ENCODE measurements around the gene PTMA.

PTMA gene

DNA sequence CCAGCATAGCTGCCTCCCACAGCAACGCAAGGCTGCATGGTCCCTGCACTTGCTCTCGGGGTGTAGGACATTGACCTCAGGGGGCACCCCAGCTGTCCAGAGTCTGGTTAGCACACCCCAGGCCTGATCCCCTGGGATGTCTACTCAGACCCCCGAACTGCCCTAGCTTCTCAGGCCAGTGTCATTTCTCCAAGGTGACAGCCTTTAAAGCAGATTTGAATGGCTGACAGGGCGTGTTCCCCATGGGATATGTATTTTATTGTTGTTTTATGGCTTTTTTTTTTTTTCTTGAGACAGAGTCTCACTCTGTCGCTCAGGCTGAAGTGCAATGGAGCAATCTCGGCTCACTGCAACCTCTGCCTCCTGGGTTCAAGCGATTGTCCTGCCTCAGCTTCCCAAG, 40.8 kb upstream of the PTMA start:
- no peaks in the 10 kb centered on the region for H3K27me3 ChIP-seq (ENCODE audit: low read depth)
- DNase-seq (ENCODE audit: low spot score in 2 of 2): peak in 1 of 2 experiments; percentile 48
- H3K4me1 ChIP-seq: peaks cover 36% of the 10 kb centered on the region
- H3K9me3 ChIP-seq: no peaks in the 10 kb centered on the region
- in situ Hi-C loops (cut with MboI; ENCODE audit: low sequenced_read_pairs): loop anchor here (5.0 kb wide), 1 partner anchor 40 kb away; the partner anchor contains the start of gene PTMA
- peak overlapping the region; percentile 36 for H3K4me3 ChIP-seq
- H3K36me3 ChIP-seq (replicated peaks): no peaks in the 10 kb centered on the region

DNA sequence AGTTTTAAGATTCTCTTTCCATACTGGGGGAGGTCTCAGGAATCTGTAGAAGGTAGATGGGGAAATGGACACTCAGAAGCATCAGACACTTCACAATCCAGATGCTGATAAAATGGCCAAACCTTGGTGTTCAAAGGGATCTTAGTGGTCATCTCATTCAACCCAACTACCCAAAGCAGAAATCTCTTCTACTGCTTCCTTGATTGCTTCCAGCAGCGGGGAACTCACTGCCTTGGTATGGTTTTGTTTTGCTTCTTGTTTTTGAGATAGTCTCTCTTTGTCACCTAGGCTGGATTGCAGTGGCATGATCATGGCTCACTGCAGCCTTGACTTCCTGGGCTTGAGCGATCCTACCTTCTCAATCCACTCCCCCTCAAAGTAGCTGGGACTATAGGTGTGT, 39.3 kb upstream of the PTMA start:
- H3K4me3 ChIP-seq: no peak overlapping the region
- H3K36me3 ChIP-seq (replicated peaks): no peaks in the 10 kb centered on the region
- peaks cover 46% of the 10 kb centered on the region for H3K4me1 ChIP-seq
- no peaks in the 10 kb centered on the region for H3K27me3 ChIP-seq (ENCODE audit: low read depth)
- no peak for DNase-seq (ENCODE audit: low spot score in 2 of 2)
- H3K9me3 ChIP-seq: no peaks in the 10 kb centered on the region
- in situ Hi-C loops (cut with MboI; ENCODE audit: low sequenced_read_pairs): loop anchor here (5.0 kb wide), 1 partner anchor 38 kb away; the partner anchor contains the start of gene PTMA

DNA sequence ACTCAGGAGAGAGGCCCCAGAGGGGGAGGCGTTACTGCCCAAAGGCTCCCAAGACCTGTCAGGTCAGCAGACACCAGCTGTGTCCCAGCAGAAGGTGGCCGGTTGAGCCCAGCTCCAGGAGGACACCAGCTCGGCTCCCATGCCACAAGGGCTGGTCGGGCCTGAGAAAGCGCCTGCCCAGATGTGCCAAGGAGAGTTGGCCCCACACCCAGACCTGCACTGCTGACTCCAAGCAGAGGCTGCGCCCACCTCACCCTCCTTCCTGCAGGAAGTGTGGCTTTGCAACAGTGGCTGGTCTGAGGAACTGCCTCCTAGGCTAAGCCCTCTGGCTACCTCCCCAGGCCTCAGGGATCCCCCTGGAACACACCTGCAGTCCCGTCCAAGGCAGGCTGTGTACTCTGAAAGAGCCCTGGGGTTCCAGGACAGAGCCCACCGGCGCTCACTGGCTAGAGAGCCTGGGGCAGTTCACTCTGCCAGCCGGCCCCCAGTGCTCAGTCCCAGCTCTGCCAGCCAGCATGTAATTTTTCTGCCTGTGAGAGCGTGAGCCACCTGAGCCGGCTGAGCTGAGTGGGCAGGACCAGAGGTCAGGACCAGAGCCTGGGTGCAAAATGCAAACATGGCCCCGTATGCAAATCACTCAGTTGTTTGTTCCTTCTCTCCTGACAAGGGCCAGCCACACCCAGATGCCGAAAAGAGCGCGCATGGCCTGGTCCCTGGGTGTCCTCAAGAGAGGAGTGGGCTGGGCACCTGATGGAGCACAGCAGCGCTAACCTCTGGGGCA, 36.9 kb upstream of the PTMA start:
- no peaks in the 10 kb centered on the region for H3K9me3 ChIP-seq
- no peaks in the 10 kb centered on the region for H3K36me3 ChIP-seq (replicated peaks)
- H3K4me3 ChIP-seq: no peak overlapping the region
- no peaks in the 10 kb centered on the region for H3K27me3 ChIP-seq (ENCODE audit: low read depth)
- in situ Hi-C loops (cut with MboI; ENCODE audit: low sequenced_read_pairs): no loop called here
- DNase-seq (ENCODE audit: low spot score in 2 of 2): peak in 1 of 2 experiments; percentile 45
- H3K4me1 ChIP-seq: peaks cover 48% of the 10 kb centered on the region

DNA sequence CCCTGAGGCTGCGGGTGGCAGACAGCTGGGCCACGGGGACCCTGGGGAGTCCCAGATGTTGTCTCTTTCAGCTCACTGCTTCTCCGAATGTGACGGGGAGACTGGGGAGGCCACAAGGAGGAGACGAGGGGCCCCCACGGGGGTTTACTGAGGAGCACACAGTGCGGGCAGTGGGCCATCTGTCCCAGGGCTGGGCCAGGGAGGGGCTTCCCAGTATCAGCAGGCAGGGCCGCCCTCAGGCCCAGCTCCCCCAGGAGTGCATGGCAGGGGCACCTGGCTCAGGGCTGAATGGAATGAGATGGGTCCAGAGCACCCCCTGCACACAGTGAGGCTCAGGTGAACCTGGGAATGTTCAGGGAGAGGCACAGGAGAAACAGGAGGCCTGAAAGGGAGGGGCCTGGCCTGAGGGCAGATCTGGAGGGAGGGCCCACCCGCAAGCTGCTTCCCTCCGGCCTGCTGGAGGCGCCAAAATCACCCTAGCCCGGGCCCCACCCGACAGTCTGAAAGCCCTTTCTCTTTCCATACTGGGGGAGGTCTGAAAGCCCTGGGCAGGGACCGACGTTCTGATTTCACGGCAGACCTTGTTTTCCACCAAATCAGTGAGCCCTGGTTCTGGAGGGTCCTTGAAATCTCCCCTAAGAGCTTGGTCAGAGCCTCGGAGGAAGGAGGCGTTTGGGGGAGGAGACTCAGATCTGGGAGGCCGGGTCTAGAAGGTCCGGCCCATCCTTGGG, 35.5 kb upstream of the PTMA start:
- H3K9me3 ChIP-seq: no peaks in the 10 kb centered on the region
- H3K4me1 ChIP-seq: peaks cover 35% of the 10 kb centered on the region
- peak overlapping the region; percentile 12 for H3K4me3 ChIP-seq
- H3K36me3 ChIP-seq (replicated peaks): no peaks in the 10 kb centered on the region
- no peaks in the 10 kb centered on the region for H3K27me3 ChIP-seq (ENCODE audit: low read depth)
- peak; percentile 69 to 89 for DNase-seq (ENCODE audit: low spot score in 2 of 2)
- in situ Hi-C loops (cut with MboI; ENCODE audit: low sequenced_read_pairs): no loop called here

DNA sequence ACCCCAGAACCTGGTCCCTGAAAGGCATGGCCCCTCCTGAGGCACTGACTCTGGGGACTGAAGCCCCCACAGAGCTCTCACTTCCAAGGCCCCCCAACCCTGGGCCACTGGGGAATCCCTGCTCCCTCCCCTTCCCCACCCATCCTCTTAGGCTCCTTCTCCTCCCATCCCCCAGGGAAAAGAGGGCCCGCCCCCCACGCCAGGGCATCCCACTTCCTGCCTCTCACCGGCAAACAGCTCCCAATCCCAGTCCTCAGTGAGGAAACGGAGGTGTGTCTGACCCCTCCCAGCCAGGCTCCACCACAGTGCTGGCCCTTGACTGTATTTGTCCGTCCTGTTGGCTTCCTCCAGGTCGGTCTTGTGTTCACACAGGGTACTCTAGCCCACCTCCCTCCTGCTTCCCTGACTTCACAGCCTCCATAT, 35.0 kb upstream of the PTMA start:
- in situ Hi-C loops (cut with MboI; ENCODE audit: low sequenced_read_pairs): no loop called here
- DNase-seq (ENCODE audit: low spot score in 2 of 2): peak; percentile 80 to 94
- Histone ChIP-seq H3K27me3 (ENCODE audit: low read depth) (no peaks in the 10 kb centered on the region), H3K4me3 (peak overlapping the region; percentile 12), H3K4me1 (peaks cover 35% of the 10 kb centered on the region), H3K36me3 (replicated peaks) (no peaks in the 10 kb centered on the region), H3K9me3 (no peaks in the 10 kb centered on the region)

DNA sequence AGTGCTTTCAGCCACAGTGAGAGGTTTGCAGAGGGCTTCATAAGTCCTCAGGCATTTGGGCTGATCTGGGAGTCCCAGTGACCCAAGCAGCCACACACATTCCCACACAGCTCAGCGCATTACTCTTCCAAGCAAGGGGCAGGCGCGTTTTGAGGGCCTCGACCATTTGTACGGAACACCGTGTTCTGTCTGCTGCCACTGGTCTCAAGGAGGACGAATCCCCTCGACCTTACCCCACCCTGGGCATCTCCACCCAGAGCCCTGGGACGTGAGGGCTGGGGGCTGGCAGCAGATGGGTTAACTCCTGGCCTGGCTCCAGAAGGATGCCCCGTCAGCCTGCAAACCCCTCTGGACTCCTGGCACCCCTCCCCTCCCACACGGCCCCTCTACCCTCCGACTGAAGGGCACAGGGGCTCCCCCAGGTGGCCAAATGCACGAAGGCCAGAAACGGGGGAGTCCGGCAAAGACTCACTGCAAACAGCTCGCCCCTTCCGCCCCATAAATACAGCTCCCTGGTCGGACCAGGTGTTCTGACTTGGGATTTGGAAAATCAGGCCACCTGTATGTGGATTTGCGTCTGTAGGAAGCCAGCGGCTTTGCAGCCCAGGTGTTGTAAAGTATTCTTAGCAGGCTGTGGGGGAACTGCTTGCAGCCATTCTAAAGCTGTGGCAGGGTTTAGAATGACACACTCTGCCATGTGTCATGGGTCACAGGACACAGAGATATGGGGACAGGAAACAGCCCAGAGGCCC, 33.6 kb upstream of the PTMA start:
- H3K36me3 ChIP-seq (replicated peaks): no peaks in the 10 kb centered on the region
- peak; percentile 56 to 88 for DNase-seq (ENCODE audit: low spot score in 2 of 2)
- in situ Hi-C loops (cut with MboI; ENCODE audit: low sequenced_read_pairs): no loop called here
- H3K4me1 ChIP-seq: peaks cover 35% of the 10 kb centered on the region
- no peak overlapping the region for H3K4me3 ChIP-seq
- H3K9me3 ChIP-seq: no peaks in the 10 kb centered on the region
- H3K27me3 ChIP-seq (ENCODE audit: low read depth): no peaks in the 10 kb centered on the region

DNA sequence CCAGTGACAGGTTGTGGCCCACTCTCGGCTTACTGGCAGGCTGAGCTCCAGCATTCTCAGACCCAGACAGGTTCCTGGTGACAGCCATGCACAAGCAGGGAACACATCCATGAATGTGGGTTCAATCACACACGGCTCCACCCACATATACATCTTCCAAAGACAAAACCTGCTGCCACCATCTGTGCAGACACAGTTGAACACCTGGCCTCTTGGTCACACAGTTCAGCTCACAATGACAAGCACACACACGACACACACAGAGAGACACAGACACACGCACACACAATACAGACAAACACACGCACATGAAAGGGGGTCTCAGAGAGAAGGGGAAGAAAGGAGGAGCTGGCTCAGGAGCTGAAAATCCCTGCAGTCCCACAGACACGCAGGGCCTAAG, 32.1 kb upstream of the PTMA start:
- no peak for DNase-seq (ENCODE audit: low spot score in 2 of 2)
- in situ Hi-C loops (cut with MboI; ENCODE audit: low sequenced_read_pairs): no loop called here
- no peak overlapping the region for H3K4me3 ChIP-seq

DNA sequence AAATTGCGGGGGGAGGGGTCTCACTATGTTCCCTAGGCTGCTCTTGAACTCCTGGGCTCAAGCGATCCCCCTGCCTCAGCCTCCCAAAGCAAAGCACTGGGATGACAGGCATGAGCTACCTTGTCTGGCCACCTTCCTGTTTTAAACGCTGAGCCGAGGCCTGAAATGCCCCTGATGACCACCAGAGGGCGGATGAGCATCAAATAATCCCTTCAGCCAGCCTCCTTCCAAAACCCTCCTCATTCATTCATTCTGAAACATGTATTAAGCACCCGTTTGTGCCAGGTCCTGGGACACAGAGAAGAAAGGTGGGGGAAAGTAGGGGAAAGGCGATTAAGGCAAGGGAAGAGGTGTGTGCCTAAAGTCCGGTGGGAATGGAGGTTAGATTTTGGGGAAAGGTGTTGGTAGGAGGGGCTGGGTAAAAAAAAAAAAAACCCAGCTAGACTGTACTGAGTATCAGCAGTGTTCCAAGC, 30.7 kb upstream of the PTMA start:
- Histone ChIP-seq H3K4me1 (peaks cover 19% of the 10 kb centered on the region), H3K4me3 (no peak overlapping the region), H3K36me3 (replicated peaks) (no peaks in the 10 kb centered on the region), H3K27me3 (ENCODE audit: low read depth) (no peaks in the 10 kb centered on the region), H3K9me3 (no peaks in the 10 kb centered on the region)
- in situ Hi-C loops (cut with MboI; ENCODE audit: low sequenced_read_pairs): no loop called here
- DNase-seq (ENCODE audit: low spot score in 2 of 2): peak; percentile 83 to 87

More for the DNA sequence above, 32.1 kb upstream of the PTMA start:
- H3K9me3 ChIP-seq: no peaks in the 10 kb centered on the region
- no peaks in the 10 kb centered on the region for H3K27me3 ChIP-seq (ENCODE audit: low read depth)
- peaks cover 33% of the 10 kb centered on the region for H3K4me1 ChIP-seq
- H3K36me3 ChIP-seq (replicated peaks): no peaks in the 10 kb centered on the region

DNA sequence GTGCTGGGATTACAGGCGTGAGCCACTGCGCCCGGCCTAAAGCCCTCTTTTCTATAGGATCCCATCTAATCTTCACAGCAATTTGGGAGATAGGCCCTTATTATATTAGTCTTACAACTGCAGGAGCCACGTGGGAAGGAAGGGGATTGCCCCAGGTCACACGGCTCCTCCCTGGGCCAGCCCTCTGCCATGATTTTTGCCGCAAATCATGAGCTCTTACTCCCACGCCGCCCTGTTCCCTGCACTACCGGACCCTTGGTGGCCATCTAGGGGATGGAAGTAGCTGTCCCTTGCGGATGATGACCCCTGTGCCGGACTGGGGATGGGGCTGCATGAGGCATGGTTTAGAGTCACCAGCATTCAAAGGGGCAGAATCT, 28.4 kb upstream of the PTMA start:
- no peak for DNase-seq (ENCODE audit: low spot score in 2 of 2)
- Histone ChIP-seq H3K9me3 (no peaks in the 10 kb centered on the region), H3K36me3 (replicated peaks) (no peaks in the 10 kb centered on the region), H3K4me3 (no peak overlapping the region), H3K4me1 (peaks cover 3% of the 10 kb centered on the region; the same call in 1 of the 2 replicates), H3K27me3 (ENCODE audit: low read depth) (no peaks in the 10 kb centered on the region)
- in situ Hi-C loops (cut with MboI; ENCODE audit: low sequenced_read_pairs): no loop called here

DNA sequence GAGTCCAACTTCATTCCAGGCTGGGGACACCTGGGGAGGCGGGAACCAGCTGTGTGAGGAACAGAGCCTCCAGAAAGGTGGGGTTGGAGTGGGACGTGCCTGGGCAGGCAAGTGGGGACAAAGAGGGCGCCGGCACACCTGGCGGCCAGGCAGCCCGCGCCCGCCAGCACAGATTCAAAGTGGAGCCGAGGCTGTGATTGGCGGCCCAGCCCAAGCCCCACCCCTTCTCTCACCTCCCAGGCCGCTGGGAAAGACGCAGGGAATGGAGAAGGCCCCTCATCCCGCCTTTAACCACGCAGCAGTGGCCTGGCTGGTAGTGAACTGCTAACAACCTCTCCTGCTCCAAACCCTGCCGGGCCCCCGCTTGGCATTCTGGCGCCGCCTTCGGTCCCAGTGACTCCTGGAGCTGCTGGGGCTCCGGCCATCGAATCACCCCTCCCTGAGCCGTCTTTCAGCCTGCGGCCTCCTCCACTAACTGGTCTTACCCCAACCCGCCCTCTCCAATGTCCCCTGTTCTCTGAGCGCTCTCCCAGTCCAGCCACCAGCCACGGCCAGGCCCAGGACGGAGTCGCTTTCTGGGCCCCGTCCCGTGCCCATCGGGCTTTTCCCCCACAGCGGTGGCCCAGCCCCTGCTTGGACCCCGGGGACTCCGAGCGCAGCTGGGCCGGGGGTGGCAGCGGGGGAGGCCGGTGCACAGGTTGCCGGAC, 27.9 kb upstream of the PTMA start:
- Histone ChIP-seq H3K4me1 (peaks cover 1% of the 10 kb centered on the region; the same call in 1 of the 2 replicates), H3K27me3 (ENCODE audit: low read depth) (no peaks in the 10 kb centered on the region), H3K9me3 (no peaks in the 10 kb centered on the region), H3K4me3 (no peak overlapping the region), H3K36me3 (replicated peaks) (no peaks in the 10 kb centered on the region)
- no peak for DNase-seq (ENCODE audit: low spot score in 2 of 2)
- in situ Hi-C loops (cut with MboI; ENCODE audit: low sequenced_read_pairs): no loop called here

DNA sequence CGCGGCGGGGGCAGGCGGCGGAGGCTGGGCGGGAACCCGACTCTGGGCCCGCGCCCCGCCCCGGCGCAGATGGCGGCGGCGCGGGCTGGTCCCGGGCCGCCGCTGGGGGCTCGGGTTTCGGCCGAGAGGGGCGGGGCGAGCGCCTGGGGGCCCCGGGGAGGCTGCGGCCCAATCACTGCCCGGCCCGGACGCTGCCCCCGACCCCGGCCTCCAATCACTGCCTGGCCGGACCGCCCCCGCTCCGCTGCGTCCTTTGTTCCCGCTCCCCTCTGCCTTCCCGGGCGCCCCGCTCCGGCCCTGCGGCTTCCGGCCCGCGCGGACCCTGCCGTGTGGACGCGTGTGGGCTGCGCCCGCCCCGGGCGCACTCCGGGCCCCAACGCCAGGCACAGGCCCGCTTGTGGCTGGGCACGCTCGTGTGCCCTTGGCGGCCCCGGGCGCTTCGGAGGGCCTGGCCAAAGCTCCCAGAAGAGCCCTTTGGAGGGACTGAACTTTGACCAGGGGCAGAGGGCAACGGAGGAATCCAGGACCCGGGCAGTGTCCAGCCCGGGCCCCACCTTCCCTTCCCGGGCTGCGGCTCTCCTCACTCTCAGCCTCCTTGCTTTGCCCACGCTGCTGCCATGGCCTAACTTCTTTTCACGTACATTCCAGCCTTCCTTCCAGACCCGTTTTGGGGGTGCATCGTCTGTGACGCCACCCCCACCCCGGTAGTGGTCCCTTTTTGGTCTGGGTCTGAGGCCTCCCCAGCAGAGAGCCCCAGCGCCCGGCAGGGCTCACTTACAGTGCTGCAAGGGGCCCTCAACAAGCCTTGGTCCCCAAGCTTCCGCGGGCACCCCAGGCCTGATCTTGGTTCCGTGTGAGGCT, 27.1 kb upstream of the PTMA start:
- peaks cover 3% of the 10 kb centered on the region; the same call in 1 of the 2 replicates for H3K4me1 ChIP-seq
- no peaks in the 10 kb centered on the region for H3K27me3 ChIP-seq (ENCODE audit: low read depth)
- no peak for DNase-seq (ENCODE audit: low spot score in 2 of 2)
- no peak overlapping the region for H3K4me3 ChIP-seq
- no peaks in the 10 kb centered on the region for H3K9me3 ChIP-seq
- no peaks in the 10 kb centered on the region for H3K36me3 ChIP-seq (replicated peaks)
- in situ Hi-C loops (cut with MboI; ENCODE audit: low sequenced_read_pairs): no loop called here

DNA sequence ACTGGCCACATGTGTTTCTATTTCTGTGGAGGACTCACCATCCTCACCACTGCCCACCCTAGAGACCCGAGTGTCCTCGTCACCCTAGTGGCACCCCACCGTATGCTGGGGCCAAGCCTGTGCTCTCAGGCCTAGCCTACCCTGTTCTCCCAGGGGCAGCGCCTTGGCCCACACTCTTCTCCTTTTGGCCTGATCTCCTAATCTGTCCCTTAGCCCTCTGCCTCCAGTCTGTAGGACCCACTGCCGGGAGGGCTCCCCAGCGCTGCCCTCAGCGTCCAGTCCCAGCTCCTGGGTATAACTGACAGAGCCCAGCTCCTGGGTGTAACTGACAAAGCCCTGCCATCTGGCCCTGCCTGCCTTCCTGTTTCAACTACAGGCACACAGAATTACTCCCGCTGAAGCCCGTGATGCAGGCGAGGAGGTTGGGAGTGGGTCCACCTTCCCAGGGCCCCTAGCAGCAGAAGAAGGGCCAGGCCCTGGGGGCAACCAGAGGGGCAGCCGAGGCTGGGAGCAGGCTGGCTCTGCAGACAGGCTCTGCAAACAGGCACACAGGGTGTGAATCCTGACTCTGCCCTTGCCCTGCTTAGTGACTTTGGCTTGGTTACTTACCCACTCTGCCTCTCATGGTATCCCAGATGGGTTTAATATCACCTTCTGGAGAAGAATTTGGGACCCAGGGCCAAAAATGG, 25.6 kb upstream of the PTMA start:
- no peak overlapping the region for H3K4me3 ChIP-seq
- in situ Hi-C loops (cut with MboI; ENCODE audit: low sequenced_read_pairs): no loop called here
- H3K9me3 ChIP-seq: no peaks in the 10 kb centered on the region
- no peaks in the 10 kb centered on the region for H3K36me3 ChIP-seq (replicated peaks)
- peaks cover 13% of the 10 kb centered on the region for H3K4me1 ChIP-seq
- H3K27me3 ChIP-seq (ENCODE audit: low read depth): no peaks in the 10 kb centered on the region
- no peak for DNase-seq (ENCODE audit: low spot score in 2 of 2)
